Left cardiac atrium (tissue), 4 donors: ENCODE data around the gene MMP24. TPM values are rescaled to one million over a fixed set of nuclear protein-coding genes. Genes with fewer than 3 reads are reported as not detected.
A peak's percentile ranks its signal among the peaks of the same experiment; 100 is the strongest.
"Not testable (repeated sequence)": the region's sequence is repeated elsewhere in the genome, so short reads cannot be mapped to it uniquely, and the experiment has no call there.

ENCODE experiments used
- ATAC-seq, 2 donors: fragments of 200-7000 bp; cut with Tn5 transposase; one replicate each; pipeline ENCODE4 v1.9.1; 2020; ENCODE audit warnings: mild to moderate bottlenecking in 2 of 2, moderate library complexity in 2 of 2
- DNase-seq: peaks from one replicate; pipeline ENCODE4 v3.0.0-alpha.2; 2020
- intact Hi-C, 2 donors: fragments of 100-400 bp; cut with DNase I; formaldehyde crosslinking; loops; one replicate each; pipeline versions ENCODE4 v1.14.1 to v1.15.1; 2022 to 2023
- total RNA-seq, 2 donors: library from RNA; stranded (reverse); fragmentation: NEBNext Ultra II Directional; extraction: Animal tissue kit (Norgen Biotek cat#: 25700); gene quantifications; one replicate each; pipeline ENCODE4 v1.2.1, GENCODE V29; 2021
- donor health status: DM: no; HTN: yes; CAD: no.
- donor health status: DM: no; HTN: yes; CAD: no; lungs with severe emphysema.
- donor health status: DM: yes; HTN: yes; CAD: no.
- donor health status: Dilated cardiomyopathy.

The MMP24 gene
- total RNA-seq, 2 donors from 2014 or later: 0.85 to 1.3 TPM

- DNase-seq (no peak), ATAC-seq (no peak)
- intact Hi-C loops: no loop called here
These were observed 88.5 kb downstream of the MMP24 start for GRCh38 chr20:35314816-35315631.

- intact Hi-C loops, DNase-seq, ATAC-seq: not testable (repeated sequence)
These were observed 89.1 kb downstream of the MMP24 start for GRCh38 chr20:35315632-35316020.

GRCh38 chr20:35316086-35316485 lies 89.6 kb downstream of the MMP24 start:
- DNase-seq: no peak
- intact Hi-C loops: no loop called here
- ATAC-seq: no peak

- intact Hi-C loops: no loop called here
- no peak for ATAC-seq
- DNase-seq: no peak
These were observed 91.1 kb downstream of the MMP24 start for GRCh38 chr20:35317416-35318210.

- no peak for DNase-seq
These were observed 92.1 kb downstream of the MMP24 start for GRCh38 chr20:35318502-35319157.

GRCh38 chr20:35319192-35319870 lies 92.8 kb downstream of the MMP24 start:
- peak in 1 of 2 donors; percentile 43 for ATAC-seq

More at GRCh38 chr20:35318502-35319157, 92.1 kb downstream of the MMP24 start:
- intact Hi-C loops: no loop called here
- peak; percentile 86 to 90 for ATAC-seq

GRCh38 chr20:35319871-35320197 lies 93.3 kb downstream of the MMP24 start:
- intact Hi-C loops: no loop called here
- no peak for DNase-seq
- ATAC-seq: peak in 1 of 2 donors; percentile 83

More at GRCh38 chr20:35319192-35319870, 92.8 kb downstream of the MMP24 start:
- DNase-seq: no peak
- intact Hi-C loops: no loop called here

- no peak for ATAC-seq
- intact Hi-C loops: no loop called here
- no peak for DNase-seq
These were observed 94.1 kb downstream of the MMP24 start for GRCh38 chr20:35320396-35321126.

- DNase-seq: no peak
- no peak for ATAC-seq
- intact Hi-C loops: no loop called here
These were observed 98.9 kb downstream of the MMP24 start for GRCh38 chr20:35325401-35325800.

GRCh38 chr20:35326021-35326739 lies 99.7 kb downstream of the MMP24 start:
- DNase-seq (no peak), ATAC-seq (peak; percentile 15 to 85)
- intact Hi-C loops: no loop called here

Other genes with a start within 250 kb of the MMP24 start
- 10 to 100 TPM; 32.6 to 47.1 TPM for gene TRPC4AP, start 133.9 kb upstream of the MMP24 start, total RNA-seq
- 10 to 100 TPM; 16.6 to 25.6 TPM for gene EDEM2, start 79.4 kb upstream of the MMP24 start, total RNA-seq
- gene PROCR, start 54.6 kb upstream of the MMP24 start, total RNA-seq: 10 to 100 TPM; 26.9 to 41.9 TPM
- 10 to 100 TPM; 46.9 to 53.2 TPM for gene MMP24OS, start 51.4 kb downstream of the MMP24 start, total RNA-seq
- gene EIF6, start 58.1 kb downstream of the MMP24 start, total RNA-seq: 10 to 100 TPM; 40.1 to 59.7 TPM
- not detected for gene FAM83C, start 65.7 kb downstream of the MMP24 start, total RNA-seq
- 10 to 100 TPM; 77.5 to 94.6 TPM for gene UQCC1, start 185.3 kb downstream of the MMP24 start, total RNA-seq
- 1 to 10 TPM in 1 of 2 donors, under 1 TPM in 1; 0.56 to 1.3 TPM for gene GDF5, start 211.5 kb downstream of the MMP24 start, total RNA-seq
- gene CEP250, start 228.9 kb downstream of the MMP24 start, total RNA-seq: 10 to 100 TPM; 11.1 to 17.3 TPM